ENCODE measurements around the gene LHFPL3.

The LHFPL3 gene

DNA sequence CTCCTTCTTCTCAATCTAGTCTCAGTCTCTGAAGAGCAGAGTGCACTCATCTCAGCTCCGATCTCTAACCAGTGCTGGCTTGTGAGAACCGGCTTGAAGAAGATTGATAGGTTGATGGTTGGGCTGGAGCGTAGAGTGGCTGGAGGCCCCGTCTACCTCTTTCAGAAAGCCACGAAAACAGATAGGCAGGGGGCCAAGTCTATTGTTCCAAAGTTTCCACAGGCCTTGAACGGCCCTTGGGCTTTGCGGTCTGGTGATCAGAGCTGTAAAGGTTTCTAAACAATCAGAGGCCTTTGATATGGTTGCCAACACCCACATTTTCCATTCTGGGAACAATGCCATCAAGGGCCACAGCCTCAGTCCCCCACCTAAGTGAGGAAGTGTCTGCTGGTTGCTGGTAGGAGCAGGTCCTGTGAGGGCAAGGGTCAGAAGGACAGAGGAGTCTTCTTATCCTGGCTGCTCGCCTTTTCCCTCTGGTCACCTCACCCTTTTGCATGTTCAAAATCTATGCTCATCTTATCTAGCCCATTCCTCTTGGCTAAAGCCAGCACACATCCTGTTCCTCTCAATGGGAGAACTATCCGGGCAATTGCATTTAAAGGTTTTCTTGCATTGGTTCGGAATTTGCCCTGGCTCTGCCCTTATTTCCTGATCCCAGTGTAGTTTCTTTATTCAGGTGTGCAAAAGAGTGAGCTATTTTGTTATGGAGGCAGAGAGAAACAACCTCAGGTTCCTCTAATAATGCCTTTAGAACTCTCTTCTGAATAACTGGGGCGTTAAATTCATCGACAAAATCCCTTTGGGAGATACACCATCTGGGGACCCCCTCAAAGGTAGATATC lies 615.3 kb downstream of the LHFPL3 start:
- peak; percentile 29 for DNase-seq

GRCh38 chr7:104945599-104945956 lies 617.2 kb downstream of the LHFPL3 start:
- no peak for DNase-seq

GRCh38 chr7:104946338-104946737 lies 617.9 kb downstream of the LHFPL3 start:
- no peak for DNase-seq

DNA sequence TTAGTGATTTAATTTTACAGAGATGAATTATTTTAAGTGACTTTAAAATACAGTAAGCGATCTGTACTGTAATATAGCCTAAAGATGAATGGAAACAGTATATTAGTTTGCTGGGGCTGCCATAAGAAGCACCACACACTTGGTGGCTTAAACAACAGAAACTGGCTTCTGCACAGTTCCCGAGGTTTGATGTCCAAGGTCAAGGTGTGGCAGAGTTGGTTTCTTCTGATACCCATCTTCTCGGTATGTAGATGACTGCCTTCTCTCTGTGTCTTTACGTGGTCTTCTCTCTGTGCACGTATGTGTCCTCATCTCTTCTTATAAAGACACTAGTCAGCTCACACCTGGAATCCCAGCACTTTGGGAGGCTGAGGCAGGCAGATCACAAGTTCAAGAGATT lies 621.6 kb downstream of the LHFPL3 start:
- no peak for DNase-seq

DNA sequence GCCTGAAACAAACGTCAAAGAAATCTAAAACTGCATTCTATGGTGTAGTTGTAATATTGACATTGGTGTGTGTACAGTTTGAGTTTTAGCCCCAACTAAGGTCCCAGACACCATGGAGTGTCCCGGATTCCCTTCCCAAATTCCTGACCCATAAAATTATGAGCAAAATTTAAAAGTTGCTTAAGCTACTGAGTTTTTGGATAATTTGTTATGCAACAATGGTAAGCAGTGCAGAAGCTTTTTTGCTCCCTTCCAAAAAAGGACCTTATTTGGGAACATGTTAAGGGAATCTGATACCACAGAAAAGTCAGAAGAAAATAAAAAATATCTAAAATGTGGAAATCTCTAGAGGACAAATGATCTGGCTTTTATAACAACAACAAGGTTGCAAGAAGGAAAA lies 622.4 kb downstream of the LHFPL3 start:
- DNase-seq: no peak

GRCh38 chr7:104951546-104951945 lies 623.1 kb downstream of the LHFPL3 start:
- DNase-seq: no peak

DNA sequence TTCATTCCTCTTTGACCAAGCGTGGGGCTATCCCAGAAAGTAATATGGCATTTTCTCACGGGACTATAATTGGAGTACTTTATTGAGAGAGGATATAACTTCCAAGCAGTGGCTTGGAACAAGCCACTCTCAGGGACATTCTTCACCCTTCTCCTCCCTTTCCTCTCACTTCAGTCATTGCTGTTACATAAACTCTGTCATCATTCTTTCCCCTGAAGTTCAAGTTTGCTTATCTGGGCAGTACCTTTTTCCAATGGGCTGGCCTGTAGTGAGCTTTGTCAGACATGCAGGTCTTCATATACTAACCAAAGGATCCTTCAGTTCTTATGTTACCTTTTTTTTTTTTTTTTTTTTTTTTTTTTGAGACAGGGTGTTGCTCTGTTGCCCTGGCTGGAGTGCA lies 626.9 kb downstream of the LHFPL3 start:
- no peak for DNase-seq
